Peyer's patch (tissue), 4 donors: ENCODE data around the gene CNKSR3.

Source experiments
- CTCF ChIP-seq, 6 experiments: fragments of 450-650 bp in 4 of 6; fragments of 200-600 bp in 2 of 6; sonication (generic) in 1 of 6; IDR thresholded peaks; one replicate each; pipeline ENCODE4 v1.5.1; 2017 to 2019; ENCODE audit warnings: antibody characterized with exemption in 6 of 6, mild to moderate bottlenecking in 3 of 6, moderate library complexity in 1 of 6
- POLR2A ChIP-seq, 2 donors: fragments of 450-650 bp; IDR thresholded peaks; one replicate each; pipeline ENCODE4 v1.5.1; 2017; ENCODE audit warnings: antibody characterized with exemption in 2 of 2, mild to moderate bottlenecking in 2 of 2, moderate library complexity in 2 of 2

DNA sequence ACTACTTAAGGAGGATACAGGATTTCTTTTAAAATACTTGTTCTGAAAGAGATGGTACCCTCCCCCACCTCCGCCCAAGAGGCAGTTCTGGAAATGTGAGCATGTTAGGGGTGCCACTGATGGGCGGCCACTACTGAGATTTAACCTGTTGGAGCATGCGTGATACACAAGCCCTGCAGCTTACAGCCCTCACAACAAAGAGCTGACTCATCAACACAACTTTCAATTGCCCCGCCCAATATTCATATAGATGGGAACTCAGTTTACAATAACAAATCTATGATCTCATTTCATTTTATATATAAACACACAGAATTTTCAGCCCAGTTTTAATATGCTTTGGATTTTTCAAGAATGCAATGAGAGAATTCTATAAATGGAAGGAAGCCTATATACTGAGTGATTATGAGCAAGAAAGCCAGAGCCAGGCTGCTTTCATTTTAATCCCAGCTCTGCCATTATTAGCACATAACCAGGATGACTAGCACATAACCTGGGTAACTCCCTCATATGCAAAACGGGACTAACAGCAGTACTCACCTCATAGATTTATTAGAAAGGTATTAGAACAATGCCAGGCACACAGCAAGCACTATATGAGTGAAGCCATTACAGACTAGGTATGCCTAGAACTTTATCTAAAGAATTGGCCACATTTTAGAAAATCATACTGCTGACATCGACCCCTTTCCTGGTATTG lies 108.3 kb downstream of the CNKSR3 start:
- no peak for TF ChIP-seq CTCF (IDR thresholded peaks at IDR 0.05)
- TF ChIP-seq POLR2A (IDR thresholded peaks at IDR 0.05): no peak
